MM.1S (cell line): ENCODE results near the gene EIF2AK3.

Experiments used
- EZH2 ChIP-seq: fragments of 300-600 bp; sonication (generic); optimal IDR thresholded peaks from 2 replicates; pipeline ENCODE3; 2017; ENCODE audit warnings: low read depth, mild to moderate bottlenecking, antibody characterized with exemption, low read length, mixed read lengths
- EZH2phosphoT487 ChIP-seq: fragments of 300-600 bp; sonication (generic); IDR thresholded peaks from 2 replicates; pipeline ENCODE4 v1.6.1; 2018; ENCODE audit warnings: antibody characterized with exemption, low read length
- TF ChIP-seq, protein P1 (sequence below): fragments of 300-600 bp; sonication (generic); IDR thresholded peaks from 2 replicates; pipeline ENCODE4 v1.5.1; 2016; ENCODE audit warnings: antibody characterized with exemption, low read length, mixed read lengths

DNA sequence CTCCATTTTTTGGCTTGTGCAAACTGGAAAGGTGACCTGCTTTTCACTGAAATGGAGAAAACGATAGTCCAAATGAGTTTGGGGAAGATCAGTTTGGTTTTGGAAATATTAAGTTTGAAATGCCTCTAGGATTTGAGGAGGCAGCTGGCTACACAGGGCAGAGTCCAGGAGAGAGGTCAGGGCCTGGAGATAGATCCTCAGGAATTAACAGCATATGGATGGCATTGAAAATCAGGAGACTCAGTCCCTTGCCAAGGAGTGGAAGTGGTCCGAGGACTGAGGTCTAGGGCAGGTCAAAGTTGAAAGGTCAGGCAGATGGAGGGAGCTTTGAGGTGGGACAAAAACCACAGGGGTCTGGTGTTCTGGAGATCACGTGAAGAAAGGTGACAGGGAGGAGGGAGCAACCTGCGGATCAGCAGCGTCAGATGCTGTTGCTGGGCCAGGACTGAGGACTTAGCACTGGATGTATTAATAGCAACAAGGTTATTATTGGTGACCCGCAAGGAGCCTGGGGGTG is 83.7 kb downstream of the EIF2AK3 start:
- TF ChIP-seq, protein P1, sequence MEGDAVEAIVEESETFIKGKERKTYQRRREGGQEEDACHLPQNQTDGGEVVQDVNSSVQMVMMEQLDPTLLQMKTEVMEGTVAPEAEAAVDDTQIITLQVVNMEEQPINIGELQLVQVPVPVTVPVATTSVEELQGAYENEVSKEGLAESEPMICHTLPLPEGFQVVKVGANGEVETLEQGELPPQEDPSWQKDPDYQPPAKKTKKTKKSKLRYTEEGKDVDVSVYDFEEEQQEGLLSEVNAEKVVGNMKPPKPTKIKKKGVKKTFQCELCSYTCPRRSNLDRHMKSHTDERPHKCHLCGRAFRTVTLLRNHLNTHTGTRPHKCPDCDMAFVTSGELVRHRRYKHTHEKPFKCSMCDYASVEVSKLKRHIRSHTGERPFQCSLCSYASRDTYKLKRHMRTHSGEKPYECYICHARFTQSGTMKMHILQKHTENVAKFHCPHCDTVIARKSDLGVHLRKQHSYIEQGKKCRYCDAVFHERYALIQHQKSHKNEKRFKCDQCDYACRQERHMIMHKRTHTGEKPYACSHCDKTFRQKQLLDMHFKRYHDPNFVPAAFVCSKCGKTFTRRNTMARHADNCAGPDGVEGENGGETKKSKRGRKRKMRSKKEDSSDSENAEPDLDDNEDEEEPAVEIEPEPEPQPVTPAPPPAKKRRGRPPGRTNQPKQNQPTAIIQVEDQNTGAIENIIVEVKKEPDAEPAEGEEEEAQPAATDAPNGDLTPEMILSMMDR, result no peak
- TF ChIP-seq EZH2 (no peak), EZH2phosphoT487 (no peak)
